LHCN-M2 (cell line): ENCODE measurements around the gene OR5T3. TPM values are rescaled to one million over a fixed set of nuclear protein-coding genes. Genes with fewer than 3 reads are reported as not detected.
"Not testable (repeated sequence)": the region's sequence is repeated elsewhere in the genome, so short reads cannot be mapped to it uniquely, and the experiment has no call there.

ENCODE experiments used
- DNase-seq: peaks from one replicate; pipeline ENCODE4 v3.0.0-alpha.2; 2012; ENCODE audit warnings: low read depth
- polyA plus RNA-seq: library from polyadenylated mRNA; unstranded; fragments of >200 nt; gene quantifications from one replicate; pipeline ENCODE4 v1.2.1, GENCODE V29; 2012; ENCODE audit warnings: missing spikeins
- total RNA-seq: library from RNA; depleted of rRNA; stranded (reverse); fragments of >200 nt; gene quantifications from 2 replicates; pipeline ENCODE4 v1.2.3, GENCODE V29; 2014; rRNA removed

OR5T3 gene
- not detected in 2 replicates for total RNA-seq
- polyA plus RNA-seq = not detected

DNA sequence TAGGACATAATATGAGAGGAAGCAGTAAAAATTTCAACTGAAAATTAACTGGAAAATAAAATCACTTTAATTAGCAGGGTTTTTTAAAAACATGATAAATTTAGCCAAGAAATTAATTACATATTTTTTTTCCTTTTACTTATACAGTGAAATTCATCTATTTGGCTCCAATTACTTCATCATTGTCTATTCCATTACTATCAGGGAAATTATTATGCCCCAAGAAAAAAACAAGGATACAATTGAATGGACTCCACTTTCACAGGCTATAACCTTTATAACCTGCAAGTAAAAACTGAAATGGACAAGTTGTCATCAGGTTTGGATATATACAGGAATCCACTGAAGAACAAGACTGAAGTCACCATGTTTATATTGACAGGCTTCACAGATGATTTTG, at the start of gene OR5T3:
Gene OR5T3, plus strand, starts transcription at position 301 of the 400 bp plus-strand sequence. Its CDS starts 0 bp downstream, at position 301.
- no peak for DNase-seq

DNA sequence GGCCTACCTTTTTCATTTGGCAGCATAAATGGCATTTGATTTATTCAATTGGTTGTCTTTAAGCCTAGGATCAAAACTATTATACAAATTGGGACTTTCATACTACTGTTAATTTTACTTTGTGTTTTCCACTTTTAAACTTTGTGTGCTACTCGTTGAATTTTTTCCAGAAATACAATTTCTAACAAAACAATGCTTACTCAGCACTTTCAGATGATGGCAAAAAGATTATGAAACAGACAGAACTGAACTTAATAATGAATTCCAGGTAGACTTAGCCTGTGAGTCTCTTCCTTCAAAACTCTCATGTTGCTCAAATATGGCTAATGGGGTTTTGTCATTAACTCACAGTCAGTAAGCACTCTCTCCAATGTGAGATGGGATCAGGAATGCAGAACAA, 44.3 kb upstream of the OR5T3 start:
- DNase-seq = no peak

DNA sequence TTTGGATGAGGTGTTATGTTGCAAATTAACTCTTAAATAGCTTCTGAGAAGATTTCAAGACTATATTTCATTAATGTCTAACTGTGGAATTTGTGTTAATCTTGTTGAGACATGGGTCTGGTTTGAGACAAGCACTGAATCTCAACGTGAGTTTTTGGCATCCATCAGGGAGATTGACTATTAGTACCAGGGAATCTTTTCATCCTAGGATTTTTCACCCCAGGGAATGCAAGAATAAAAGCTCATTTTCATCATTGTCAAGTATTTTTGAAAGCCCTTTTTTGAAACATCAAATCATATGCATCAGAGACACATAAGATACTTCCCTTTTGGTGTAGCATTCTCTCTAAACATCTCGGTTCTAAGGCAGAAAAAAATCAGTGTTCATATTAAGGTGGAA, 37.5 kb upstream of the OR5T3 start:
- DNase-seq = no peak

DNA sequence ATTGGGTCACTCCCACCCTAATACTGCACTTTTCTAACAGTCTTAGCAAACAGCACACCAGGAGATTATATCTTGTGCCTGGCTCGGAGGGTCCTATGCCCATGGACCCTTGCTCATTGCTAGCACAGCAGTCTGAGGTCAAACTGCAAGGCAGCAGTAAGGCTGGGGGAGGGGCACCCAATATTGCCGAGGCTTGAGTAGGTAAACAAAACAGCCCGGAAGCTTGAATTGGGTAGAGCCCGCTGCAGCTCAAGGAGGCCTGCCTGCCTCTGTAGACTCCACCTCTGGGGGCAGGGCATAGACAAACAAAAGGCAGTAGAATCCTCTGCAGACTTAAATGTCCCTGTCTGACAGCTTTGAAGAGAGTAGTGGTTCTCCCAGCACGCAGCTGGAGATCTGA, 32.3 kb upstream of the OR5T3 start:
- not testable (repeated sequence) for DNase-seq

DNA sequence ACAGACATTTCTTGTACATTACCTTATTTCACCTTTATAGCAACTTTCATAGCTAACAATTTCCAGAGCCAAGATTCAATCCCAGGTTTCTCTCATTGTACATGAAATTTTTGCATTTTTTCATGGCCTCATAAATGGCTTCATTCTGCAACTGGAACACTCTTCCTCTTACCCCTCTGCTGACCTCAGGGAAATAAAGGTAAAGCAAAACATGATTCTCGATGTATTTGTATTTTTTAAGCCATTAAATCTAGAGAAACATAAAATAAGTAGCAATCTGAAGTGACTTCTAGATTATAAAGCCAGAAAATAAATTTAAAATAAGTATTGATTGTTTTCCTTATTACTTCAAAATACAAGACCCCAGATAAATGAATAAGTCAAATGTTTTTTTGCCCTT, 17.9 kb upstream of the OR5T3 start, which contains the start of gene OR5T2:
Gene OR5T2, minus strand, starts transcription at position 101 of the 400 bp plus-strand sequence. CDS start 1,193 bp downstream, outside the sequence.
- no peak for DNase-seq

DNA sequence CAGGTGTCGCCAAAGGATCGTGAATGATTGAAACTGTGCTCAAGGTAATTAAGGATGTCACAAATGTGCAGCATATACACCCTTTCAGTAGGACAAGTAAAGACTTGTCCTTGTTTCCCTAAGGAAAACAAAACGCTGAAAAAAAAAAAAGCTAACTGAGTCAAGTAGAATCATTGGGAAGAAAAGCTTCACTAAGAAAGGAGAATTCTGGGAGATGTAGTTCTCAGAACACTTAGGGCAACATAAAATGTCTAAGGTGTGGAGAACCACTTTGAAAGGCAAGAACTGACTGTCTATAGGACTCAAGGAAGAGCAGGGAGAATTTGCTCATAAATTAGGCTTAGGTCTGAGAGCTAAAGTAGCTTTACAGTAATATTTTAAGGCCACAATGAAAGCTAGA, 19.0 kb downstream of the OR5T3 start:
- no peak for DNase-seq

DNA sequence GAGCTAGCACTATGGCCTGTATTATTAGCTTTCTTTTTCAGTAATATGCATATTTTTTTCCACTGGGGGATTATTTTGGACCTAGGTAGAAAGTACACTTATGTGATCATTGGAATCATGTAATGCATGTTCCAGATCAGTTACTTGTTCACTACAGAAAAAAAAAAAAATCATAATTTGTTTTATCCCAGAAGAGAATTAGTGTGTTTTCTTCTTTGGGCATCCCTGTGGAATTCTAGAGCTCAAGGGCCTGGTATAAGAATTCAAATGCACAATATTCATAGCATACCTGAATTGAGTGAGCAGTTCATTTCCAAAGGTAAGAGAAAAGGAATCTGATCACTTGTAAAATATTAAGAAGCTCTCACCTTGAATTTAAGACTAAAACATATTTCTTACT, 21.8 kb downstream of the OR5T3 start, which contains the start of gene OR5T1:
Gene OR5T1, plus strand, starts transcription at position 301 of the 400 bp plus-strand sequence. CDS start 1,485 bp downstream, outside the sequence.
- no peak for DNase-seq

DNA sequence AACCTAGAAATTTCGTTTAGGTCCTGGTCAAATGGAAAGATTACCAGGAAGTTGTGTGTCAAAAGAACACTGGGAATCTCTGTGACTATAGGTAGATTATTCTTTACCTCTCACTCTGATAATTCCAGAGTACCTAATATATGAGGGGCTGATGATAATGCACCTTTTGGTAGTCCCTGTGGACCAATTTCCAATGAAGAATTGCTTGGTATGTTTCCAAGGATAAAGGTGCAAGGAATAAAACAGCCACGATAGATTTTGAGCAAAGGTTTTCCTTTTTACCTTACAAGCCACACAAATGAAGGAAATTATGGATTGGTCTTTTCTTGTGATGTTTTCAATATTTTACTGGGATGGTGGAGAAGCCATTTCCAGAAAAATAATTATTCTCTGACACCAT, 40.1 kb downstream of the OR5T3 start, which contains the start of gene OR8H1:
Gene OR8H1, minus strand, starts transcription at position 101 of the 400 bp plus-strand sequence. CDS start 1,192 bp downstream, outside the sequence.
- no peak for DNase-seq

DNA sequence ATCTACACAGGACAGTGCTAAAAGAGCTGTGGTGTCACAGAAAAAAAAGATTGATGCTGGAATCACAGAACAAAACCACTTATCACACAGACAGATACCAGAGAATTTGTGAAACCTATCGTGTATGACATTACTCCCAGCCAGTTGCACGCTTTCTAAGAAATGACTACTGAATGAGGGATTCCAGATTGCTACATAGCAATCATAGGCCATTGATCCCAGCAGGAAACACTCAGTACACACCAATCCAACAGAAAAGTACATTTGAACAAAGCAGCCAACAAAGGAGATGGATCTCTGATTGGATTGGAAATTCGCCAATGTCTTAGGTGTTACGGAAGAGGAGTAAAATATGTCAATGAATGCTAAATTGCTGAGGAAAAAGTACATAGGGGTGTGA, 44.8 kb downstream of the OR5T3 start:
- no peak for DNase-seq

Other genes starting within 250 kb of the OR5T3 start
- gene OR5AS1, start 224.6 kb upstream of the OR5T3 start, total RNA-seq = not detected in 2 replicates
- not detected in 2 replicates for gene OR8I2, start 158.9 kb upstream of the OR5T3 start, total RNA-seq
- gene OR8H2, start 148.6 kb upstream of the OR5T3 start, total RNA-seq = not detected in 2 replicates
- not detected in 2 replicates for gene OR8H3, start 129.9 kb upstream of the OR5T3 start, total RNA-seq
- gene OR8J3, start 112.1 kb upstream of the OR5T3 start, total RNA-seq = not detected in 2 replicates
- gene OR8K5, start 91.9 kb upstream of the OR5T3 start, total RNA-seq = not detected in 2 replicates
- not detected in 2 replicates for gene OR5J2, start 75.6 kb upstream of the OR5T3 start, total RNA-seq
- not detected in 2 replicates for gene OR5T2, start 18.0 kb upstream of the OR5T3 start, total RNA-seq
- not detected in 2 replicates for gene OR5T1, start 21.9 kb downstream of the OR5T3 start, total RNA-seq
- gene OR8H1, start 40.0 kb downstream of the OR5T3 start, total RNA-seq = not detected in 2 replicates
- not detected in 2 replicates for gene OR8K3, start 62.9 kb downstream of the OR5T3 start, total RNA-seq
- not detected in 2 replicates for gene OR8K1, start 93.8 kb downstream of the OR5T3 start, total RNA-seq
- gene OR8J1, start 102.0 kb downstream of the OR5T3 start, total RNA-seq = not detected in 2 replicates
- gene OR8U1, start 123.4 kb downstream of the OR5T3 start, total RNA-seq = not detected in 2 replicates
- not detected in 2 replicates for gene OR5AL1, start 160.4 kb downstream of the OR5T3 start, total RNA-seq
- gene OR5M3, start 221.1 kb downstream of the OR5T3 start, total RNA-seq = not detected in 2 replicates
- not detected in 2 replicates for gene OR5M8, start 239.1 kb downstream of the OR5T3 start, total RNA-seq